Spinal cord (tissue), 10 donors: Measurements from ENCODE around the gene TLR2. TPM values are rescaled to one million over a fixed set of nuclear protein-coding genes. Genes with fewer than 3 reads are reported as not detected.

ENCODE experiments used
- DNase-seq, 6 donors: peaks; one replicate each; pipeline versions ENCODE4 v3.0.0 to v3.0.0-alpha.2; 2013 to 2015; ENCODE audit warnings: low spot score in 6 of 6, low read depth in 4 of 6
- H3K27ac ChIP-seq: one replicate; pipeline ENCODE4 v1.5.1; 2013; ENCODE audit warnings: low read depth, low read length, control low read depth
- H3K27me3 ChIP-seq: one replicate; pipeline ENCODE4 v1.6.1; 2013; ENCODE audit warnings: low read length; ENCODE audit not compliant: control insufficient read depth, insufficient read depth
- H3K36me3 ChIP-seq: one replicate; pipeline ENCODE4 v1.6.1; 2013; ENCODE audit warnings: low read length; ENCODE audit not compliant: control insufficient read depth, insufficient read depth
- H3K4me1 ChIP-seq: one replicate; pipeline ENCODE4 v1.6.1; 2013; ENCODE audit warnings: low read length; ENCODE audit not compliant: control insufficient read depth, insufficient read depth
- H3K4me3 ChIP-seq: one replicate; pipeline ENCODE4 v1.5.1; 2013; ENCODE audit warnings: low read depth, low read length, control low read depth
- H3K9me3 ChIP-seq: one replicate; pipeline ENCODE4 v1.6.1; 2013; ENCODE audit warnings: low read length; ENCODE audit not compliant: control insufficient read depth, insufficient read depth
- WGBS: methylation state at CpG from one replicate; pipeline ENCODE4 v1.1.5; 2013; ENCODE audit warnings: missing lambda C conversion rate; ENCODE audit not compliant: insufficient coverage; 5-methylcytosine and 5-hydroxymethylcytosine counted together
- polyA plus RNA-seq, 2 donors: library from polyadenylated mRNA; unstranded; fragments of 120-200 nt; gene quantifications; one replicate each; pipeline ENCODE4 v1.2.1, GENCODE V29; 2013; ENCODE audit not compliant: insufficient read length in 2 of 2
- total RNA-seq, 2 donors: library from RNA; depleted of rRNA in 1 of 2; stranded (reverse); fragments of 120-200 nt in 1 of 2; fragments of >200 nt in 1 of 2; gene quantifications; one replicate each; pipeline versions ENCODE4 v1.2.3 to v1.2.4, GENCODE V29; 2013 to 2014
- donor health status: healthy.

The TLR2 gene
- total and polyA plus RNA-seq, 4 donors: 1.2 to 12.1 (median 2.7) TPM

DNA sequence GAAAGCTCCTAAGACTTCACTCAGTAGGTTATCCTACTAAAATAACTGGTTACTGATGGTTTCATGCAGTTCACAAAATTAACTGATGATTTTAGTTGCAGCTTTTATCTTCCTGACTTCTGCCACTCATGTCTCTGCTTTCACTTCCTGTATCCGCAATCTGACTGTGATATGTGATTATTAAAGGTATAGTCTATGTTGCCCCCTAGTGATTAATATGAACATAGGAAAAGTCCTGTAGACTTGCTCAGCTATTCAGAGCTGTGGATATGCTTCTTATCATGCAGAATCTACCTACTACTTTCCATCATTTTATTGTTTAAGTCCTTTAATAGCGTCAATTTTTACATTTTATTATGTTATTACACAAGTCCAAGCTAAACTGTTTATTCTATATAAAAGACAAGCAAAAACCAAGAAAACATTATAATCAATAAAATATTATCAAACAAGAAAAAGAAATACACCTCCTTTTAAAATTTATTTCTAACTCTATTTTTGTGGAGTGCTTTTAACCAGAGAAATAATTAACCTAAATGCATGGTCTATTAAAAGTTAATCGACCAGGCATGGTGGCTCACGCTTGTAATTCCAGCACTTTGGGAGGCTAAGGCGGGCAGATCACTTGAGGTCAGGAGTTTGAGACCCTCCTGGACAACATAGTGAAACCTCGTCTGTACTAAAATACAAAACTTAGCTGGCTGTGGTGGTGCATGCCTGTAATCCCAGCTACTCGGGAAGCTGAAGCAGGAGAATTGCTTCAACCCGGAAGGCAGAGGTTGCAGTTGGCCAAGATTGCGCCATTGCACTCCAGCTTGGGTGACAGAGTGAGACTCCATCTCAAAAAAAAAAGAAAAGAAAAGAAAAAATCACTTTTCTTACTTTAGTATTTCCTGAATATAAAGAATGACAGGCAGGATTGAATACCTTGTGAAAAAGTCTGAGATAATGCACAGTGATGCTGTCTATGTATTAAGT, 40.4 kb upstream of the TLR2 start:
- H3K27ac ChIP-seq: no peak overlapping the region
- no peaks in the 10 kb centered on the region for H3K27me3 ChIP-seq
- no peaks in the 10 kb centered on the region for H3K4me1 ChIP-seq
- no peaks in the 10 kb centered on the region for H3K36me3 ChIP-seq
- DNase-seq: peak in 3 of 6 donors; percentile 12 to 73 (median 44)
- no peaks in the 10 kb centered on the region for H3K9me3 ChIP-seq
- no peak overlapping the region for H3K4me3 ChIP-seq
- WGBS: 88% methylated on average over 4 of the region's 9 CpGs

DNA sequence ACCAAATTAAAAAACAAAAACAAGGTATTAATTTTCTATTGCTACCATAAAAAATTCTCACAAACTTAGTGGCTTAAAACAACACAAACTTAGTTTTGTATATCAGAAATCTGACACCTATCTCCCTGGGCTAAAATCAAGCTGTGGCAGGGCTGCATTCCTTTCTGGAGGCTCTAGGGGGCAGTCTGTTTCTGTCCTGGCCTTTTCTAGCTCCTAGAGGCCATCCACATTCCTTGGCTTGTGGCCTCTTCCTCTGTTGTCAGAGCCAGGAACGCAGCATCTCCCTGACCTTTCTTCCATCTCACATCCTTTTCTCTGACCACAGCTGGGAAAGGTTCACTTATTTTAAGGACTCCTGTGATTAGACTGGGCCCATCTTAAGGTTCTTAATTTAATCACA, 38.9 kb upstream of the TLR2 start:
- Histone ChIP-seq H3K27ac (no peak overlapping the region), H3K9me3 (no peaks in the 10 kb centered on the region), H3K4me3 (no peak overlapping the region), H3K4me1 (no peaks in the 10 kb centered on the region), H3K27me3 (no peaks in the 10 kb centered on the region), H3K36me3 (no peaks in the 10 kb centered on the region)
- no peak for DNase-seq
- 86% methylated on average over 1 of the region's 1 CpG for WGBS

DNA sequence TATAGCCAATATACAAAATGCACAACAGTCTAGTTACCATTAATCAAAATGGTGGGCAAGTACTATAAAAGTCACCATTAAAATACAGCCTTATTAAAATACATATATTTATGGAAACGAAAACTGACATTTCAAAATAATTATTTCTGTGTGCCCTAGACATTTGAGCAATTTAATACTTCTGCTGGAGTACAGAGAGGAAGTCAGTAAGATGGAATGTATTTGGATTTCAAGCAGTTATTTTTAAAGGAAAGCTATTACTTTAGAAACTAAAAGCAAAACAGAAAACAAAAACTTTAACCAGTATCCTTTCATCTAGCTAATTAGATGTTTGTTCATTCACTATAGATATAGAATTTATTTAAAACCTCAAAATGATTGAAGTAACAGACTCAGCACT, 37.8 kb upstream of the TLR2 start:
- H3K4me3 ChIP-seq: no peak overlapping the region
- H3K4me1 ChIP-seq: no peaks in the 10 kb centered on the region
- no peak overlapping the region for H3K27ac ChIP-seq
- WGBS: no CpG with 5 or more reads among the region's 1 CpG
- DNase-seq: no peak
- H3K9me3 ChIP-seq: no peaks in the 10 kb centered on the region
- no peaks in the 10 kb centered on the region for H3K27me3 ChIP-seq
- H3K36me3 ChIP-seq: no peaks in the 10 kb centered on the region

DNA sequence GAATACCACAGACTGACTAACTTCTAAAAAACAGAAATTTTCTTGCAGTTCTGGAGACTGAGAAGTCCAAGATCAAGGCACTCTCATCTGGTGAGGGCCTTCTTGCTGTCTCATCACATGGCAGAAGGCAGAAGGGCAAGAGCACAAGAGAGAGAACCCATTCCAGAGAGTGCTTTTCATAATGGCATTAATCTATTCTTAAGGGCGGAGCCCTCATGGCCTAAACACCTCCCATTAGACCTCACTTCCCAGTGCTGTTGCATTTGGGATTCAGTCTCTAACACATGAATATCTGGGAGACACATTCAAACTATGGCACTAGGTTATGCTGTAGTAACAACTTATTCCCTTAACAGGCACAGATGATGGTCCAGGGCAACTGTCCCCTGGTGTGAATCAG, 37.1 kb upstream of the TLR2 start:
- no peaks in the 10 kb centered on the region for H3K27me3 ChIP-seq
- WGBS: 71% methylated on average over 1 of the region's 1 CpG

DNA sequence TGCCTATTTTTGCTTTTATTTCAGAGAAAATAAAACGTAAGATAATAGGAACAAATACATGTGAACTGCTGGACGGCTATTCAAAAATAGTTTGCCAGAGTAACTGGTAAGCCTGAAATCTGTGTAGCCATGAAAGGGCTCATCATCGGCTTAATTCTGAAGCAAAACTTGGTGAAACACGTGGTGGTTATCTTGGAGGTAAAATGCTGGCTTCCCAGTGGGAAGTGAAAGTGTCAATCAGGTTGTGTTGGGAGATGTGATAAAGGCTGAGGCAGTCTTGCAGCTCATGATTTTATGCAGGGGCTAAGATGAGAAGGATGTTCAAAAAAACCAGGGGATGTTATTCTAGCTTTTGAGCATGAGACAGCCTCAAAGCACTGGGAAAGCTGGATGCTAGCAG, 36.1 kb upstream of the TLR2 start:
- DNase-seq: peak in 1 of 6 donors; percentile 33
- H3K4me1 ChIP-seq: peaks cover 4% of the 10 kb centered on the region
- H3K9me3 ChIP-seq: no peaks in the 10 kb centered on the region
- no peaks in the 10 kb centered on the region for H3K36me3 ChIP-seq
- H3K27ac ChIP-seq: no peak overlapping the region
- no peaks in the 10 kb centered on the region for H3K27me3 ChIP-seq
- H3K4me3 ChIP-seq: no peak overlapping the region
- WGBS: 79% methylated on average over 4 of the region's 4 CpGs

More for the DNA sequence above, 37.1 kb upstream of the TLR2 start:
- H3K9me3 ChIP-seq: no peaks in the 10 kb centered on the region
- no peak overlapping the region for H3K27ac ChIP-seq
- no peaks in the 10 kb centered on the region for H3K36me3 ChIP-seq
- peaks cover 4% of the 10 kb centered on the region for H3K4me1 ChIP-seq
- H3K4me3 ChIP-seq: no peak overlapping the region
- DNase-seq: no peak

DNA sequence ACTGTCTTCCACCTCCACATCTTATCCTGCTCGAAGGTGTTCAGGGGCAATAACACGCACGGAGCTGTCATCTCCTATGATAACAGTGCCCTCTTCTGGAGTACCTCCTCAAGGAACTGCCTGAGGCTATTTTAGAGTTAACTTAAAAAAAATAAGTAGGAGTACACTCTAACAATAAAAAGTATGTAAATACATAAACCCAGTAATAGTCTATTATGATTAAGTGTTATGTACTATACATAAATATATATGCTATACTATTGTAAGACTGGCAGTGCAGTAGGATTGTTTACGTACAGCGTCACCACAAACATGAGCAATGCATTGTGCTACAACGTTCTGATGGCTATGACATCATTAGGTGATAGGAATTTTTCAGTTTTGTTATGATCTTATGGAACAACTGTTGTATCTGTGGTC, 34.5 kb upstream of the TLR2 start:
- no peaks in the 10 kb centered on the region for H3K36me3 ChIP-seq
- DNase-seq: peak in 1 of 6 donors; percentile 60
- H3K9me3 ChIP-seq: no peaks in the 10 kb centered on the region
- H3K4me1 ChIP-seq: peaks cover 4% of the 10 kb centered on the region
- WGBS: 71% methylated on average over 1 of the region's 6 CpGs
- no peaks in the 10 kb centered on the region for H3K27me3 ChIP-seq
- no peak overlapping the region for H3K4me3 ChIP-seq
- H3K27ac ChIP-seq: no peak overlapping the region

DNA sequence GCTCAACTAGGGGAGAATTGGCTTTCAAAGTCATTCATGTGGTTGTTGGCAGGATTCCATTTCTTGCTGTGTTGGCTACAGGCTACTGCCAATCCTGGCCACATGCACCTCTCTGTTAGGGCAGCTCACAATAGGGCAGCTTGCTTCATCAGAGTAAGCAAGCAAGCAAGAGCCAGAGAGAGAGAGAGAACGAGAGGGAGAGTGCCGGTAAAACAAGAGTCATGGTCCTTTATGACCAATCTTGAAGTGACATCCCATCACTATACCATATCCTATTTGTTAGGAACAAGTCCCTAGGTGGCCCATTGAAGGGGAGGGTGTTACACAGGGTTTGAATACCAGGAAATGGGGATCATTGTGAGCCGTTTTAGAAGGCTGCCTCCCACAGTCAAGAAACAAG, 33.0 kb upstream of the TLR2 start:
- Histone ChIP-seq H3K4me1 (peaks cover 4% of the 10 kb centered on the region), H3K9me3 (no peaks in the 10 kb centered on the region), H3K4me3 (no peak overlapping the region), H3K27ac (no peak overlapping the region), H3K27me3 (no peaks in the 10 kb centered on the region), H3K36me3 (no peaks in the 10 kb centered on the region)
- DNase-seq: peak in 2 of 6 donors; percentile 46 to 55
- no CpG with 5 or more reads among the region's 3 CpGs for WGBS

DNA sequence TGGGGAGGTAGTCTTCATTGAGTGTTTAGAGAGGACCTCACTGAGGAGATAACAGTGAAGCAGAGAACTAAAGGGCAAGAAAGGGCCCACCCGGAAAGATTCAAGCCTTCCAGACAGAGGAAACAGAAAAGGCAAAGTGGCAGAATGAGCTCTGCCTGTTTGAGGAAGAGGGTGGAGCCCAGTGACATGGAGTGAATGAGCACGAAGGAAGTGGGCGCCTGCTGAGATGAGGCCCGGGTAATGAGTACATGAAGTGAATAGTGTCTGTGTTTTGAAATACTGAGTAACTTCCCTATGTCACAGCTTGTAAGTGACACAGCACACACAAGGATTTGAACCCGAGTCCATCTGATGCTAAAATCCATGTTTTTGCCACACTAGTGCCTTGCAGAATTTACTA, 32.5 kb upstream of the TLR2 start:
- Histone ChIP-seq H3K4me3 (no peak overlapping the region), H3K27ac (no peak overlapping the region), H3K27me3 (no peaks in the 10 kb centered on the region), H3K9me3 (no peaks in the 10 kb centered on the region), H3K36me3 (no peaks in the 10 kb centered on the region), H3K4me1 (peaks cover 4% of the 10 kb centered on the region)
- no peak for DNase-seq
- WGBS: 72% methylated on average over 2 of the region's 5 CpGs

DNA sequence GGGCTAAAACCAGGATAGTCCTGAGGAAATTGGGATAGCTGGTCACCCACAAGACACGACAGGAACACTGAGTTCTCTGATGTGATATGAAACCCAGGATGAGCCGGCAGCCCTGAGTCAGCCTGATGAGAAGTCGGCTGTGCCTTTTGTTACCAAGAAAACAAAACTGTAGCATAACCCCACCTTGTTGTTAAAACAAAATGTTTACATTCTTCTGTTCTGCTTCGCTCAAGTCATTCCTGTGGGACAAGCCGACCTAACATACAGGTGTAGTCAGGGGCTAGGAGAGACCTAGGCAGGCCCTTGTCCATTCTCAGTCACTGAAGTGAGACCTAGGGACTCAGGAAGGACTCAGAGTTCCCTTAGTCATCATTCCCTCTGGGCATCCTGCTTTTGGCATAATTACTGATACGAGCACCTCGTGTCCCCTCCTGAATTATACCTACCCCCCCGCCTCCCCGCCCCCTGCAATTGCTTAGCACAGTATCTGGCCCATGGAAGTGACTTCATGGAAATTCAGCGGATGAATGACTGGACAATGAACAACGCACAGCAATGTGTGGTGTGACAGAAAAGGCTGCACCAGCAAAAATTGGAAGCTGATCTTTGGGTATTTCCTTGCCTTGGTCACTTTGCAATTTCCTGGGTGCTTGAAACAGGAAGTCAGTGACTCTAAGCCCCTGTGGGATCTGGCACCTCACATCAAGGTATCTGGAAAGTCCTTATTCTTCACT, 31.9 kb upstream of the TLR2 start:
- Histone ChIP-seq H3K4me3 (no peak overlapping the region), H3K4me1 (peaks cover 4% of the 10 kb centered on the region), H3K9me3 (no peaks in the 10 kb centered on the region), H3K27ac (no peak overlapping the region), H3K36me3 (no peaks in the 10 kb centered on the region), H3K27me3 (no peaks in the 10 kb centered on the region)
- 83% methylated on average over 6 of the region's 11 CpGs for WGBS
- no peak for DNase-seq
